ENCODE results near the gene PI4KA. TPM values are rescaled to one million over a fixed set of nuclear protein-coding genes. Genes with fewer than 3 reads are reported as not detected.

PI4KA gene
- total RNA-seq, 6 experiments from 2014 or later, result 35.3 to 55.4 (median 47.7) TPM

GRCh38 chr22:20885557-20886323 lies 27.1 kb upstream of the PI4KA start:
- WGBS (ENCODE audit: insufficient coverage, low coverage, low lambda C conversion rate, missing lambda C conversion rate), result 27% methylated on average over 4 of the region's 10 CpGs

GRCh38 chr22:20885017-20885556 lies 26.5 kb upstream of the PI4KA start:
- TF ChIP-seq CTCF (IDR thresholded peaks at IDR 0.05) (no peak), POLR2A (IDR thresholded peaks at IDR 0.05) (no peak)
- intact Hi-C loops (cut with DNase I), result loop anchor here in 1 of 2 donors (10.0 kb wide), 1 partner anchor 90 kb away; no protein-coding TSS in a partner anchor
- ATAC-seq (no peak), DNase-seq (no peak)
- H3K9me3 ChIP-seq, result no peaks in the 10 kb centered on the region
- no peak overlapping the region for H3K4me3 ChIP-seq
- H3K4me1 ChIP-seq, result peaks cover 0 to 64% (median 29%) of the 10 kb centered on the region in 4 donors
- peak overlapping the region in 2 of 3 donors; percentile 48 to 79 for H3K27ac ChIP-seq
- H3K36me3 ChIP-seq, result peaks cover 0 to 27% (median 5%) of the 10 kb centered on the region in 4 donors
- 47% methylated on average over 7 of the region's 8 CpGs for WGBS (ENCODE audit: insufficient coverage, low coverage, low lambda C conversion rate, missing lambda C conversion rate)
- H3K27me3 ChIP-seq, result no peaks in the 10 kb centered on the region

More at GRCh38 chr22:20885557-20886323, 27.1 kb upstream of the PI4KA start:
- intact Hi-C loops (cut with DNase I), result loop anchor here in 1 of 2 donors (10.0 kb wide), 1 partner anchor 91 kb away; no protein-coding TSS in a partner anchor
- peak; percentile 87 to 95 (median 89) for ATAC-seq
- peak; percentile 88 to 93 (median 91) for DNase-seq
- H3K4me1 ChIP-seq, result peaks cover 0 to 57% (median 30%) of the 10 kb centered on the region in 4 donors
- no peaks in the 10 kb centered on the region for H3K27me3 ChIP-seq
- H3K9me3 ChIP-seq, result no peaks in the 10 kb centered on the region
- peak; percentile 81 to 95 (median 90) for TF ChIP-seq CTCF (IDR thresholded peaks at IDR 0.05)
- TF ChIP-seq POLR2A (IDR thresholded peaks at IDR 0.05), result peak; percentile 38
- peak overlapping the region; percentile 44 to 79 (median 48) for H3K27ac ChIP-seq
- H3K4me3 ChIP-seq, result no peak overlapping the region
- peaks cover 0 to 27% (median 5%) of the 10 kb centered on the region in 4 donors for H3K36me3 ChIP-seq

GRCh38 chr22:20884454-20884853 lies 25.8 kb upstream of the PI4KA start:
- DNase-seq (no peak), ATAC-seq (no peak)
- H3K27ac ChIP-seq, result peak overlapping the region; percentile 51 to 79 (median 63)
- H3K9me3 ChIP-seq, result no peaks in the 10 kb centered on the region
- H3K4me3 ChIP-seq, result no peak overlapping the region
- 57% methylated on average over 4 of the region's 4 CpGs for WGBS (ENCODE audit: insufficient coverage, low coverage, low lambda C conversion rate, missing lambda C conversion rate)
- TF ChIP-seq POLR2A (IDR thresholded peaks at IDR 0.05), result no peak
- no peak for TF ChIP-seq CTCF (IDR thresholded peaks at IDR 0.05)
- peaks cover 0 to 27% (median 5%) of the 10 kb centered on the region in 4 donors for H3K36me3 ChIP-seq
- H3K4me1 ChIP-seq, result peaks cover 0 to 61% (median 25%) of the 10 kb centered on the region in 4 donors
- H3K27me3 ChIP-seq, result no peaks in the 10 kb centered on the region
- intact Hi-C loops (cut with DNase I), result loop anchor here in 1 of 2 donors (10.0 kb wide), 1 partner anchor 90 kb away; no protein-coding TSS in a partner anchor

GRCh38 chr22:20882855-20883254 lies 24.2 kb upstream of the PI4KA start:
- WGBS (ENCODE audit: insufficient coverage, low coverage, low lambda C conversion rate, missing lambda C conversion rate), result 83% methylated on average over 6 of the region's 6 CpGs
- ATAC-seq (no peak), DNase-seq (no peak)
- Histone ChIP-seq H3K9me3 (no peaks in the 10 kb centered on the region), H3K27me3 (no peaks in the 10 kb centered on the region), H3K27ac (peak overlapping the region in 2 of 3 donors; percentile 63 to 79), H3K36me3 (peaks cover 0 to 24% (median 4%) of the 10 kb centered on the region in 4 donors), H3K4me3 (no peak overlapping the region), H3K4me1 (peaks cover 0 to 50% (median 17%) of the 10 kb centered on the region in 4 donors)
- TF ChIP-seq CTCF (IDR thresholded peaks at IDR 0.05) (no peak), POLR2A (IDR thresholded peaks at IDR 0.05) (no peak)
- intact Hi-C loops (cut with DNase I), result loop anchor here in 1 of 2 donors (10.0 kb wide), 1 partner anchor 88 kb away; no protein-coding TSS in a partner anchor

All from right lobe of liver (tissue), 6 donors.